Measurements from ENCODE around the gene TRIM65.

TRIM65 gene

GRCh38 chr17:75842963-75843576 is 53.7 kb downstream of the TRIM65 start:
- no peak overlapping the region for H3K27ac ChIP-seq
- no peak for TF ChIP-seq CTCF (conservative IDR thresholded peaks at IDR 0.05)
- no peak for TF ChIP-seq ZFX (IDR thresholded peaks at IDR 0.05)

DNA sequence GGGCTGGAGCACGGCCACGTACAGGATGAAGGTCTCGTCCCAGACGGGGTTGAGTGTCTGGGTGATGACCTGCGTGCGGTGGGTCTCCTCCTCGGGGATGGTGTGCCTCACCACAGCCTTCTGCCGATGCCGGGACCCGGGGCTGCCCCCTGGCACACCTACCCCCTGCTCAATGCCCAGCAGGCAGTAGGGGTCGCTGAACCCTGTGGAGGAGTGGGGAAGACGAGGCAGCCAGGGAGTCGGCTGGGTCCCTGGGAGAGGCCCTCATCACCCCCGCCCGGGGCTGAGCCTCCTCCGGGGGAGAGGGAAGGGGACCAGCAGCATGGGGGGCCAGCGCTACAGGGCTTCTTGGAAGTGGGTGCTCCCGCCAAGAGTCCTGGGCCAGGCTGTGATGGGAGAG is 54.3 kb downstream of the TRIM65 start:
- TF ChIP-seq ZFX (IDR thresholded peaks at IDR 0.05) (no peak), CTCF (conservative IDR thresholded peaks at IDR 0.05) (no peak)

DNA sequence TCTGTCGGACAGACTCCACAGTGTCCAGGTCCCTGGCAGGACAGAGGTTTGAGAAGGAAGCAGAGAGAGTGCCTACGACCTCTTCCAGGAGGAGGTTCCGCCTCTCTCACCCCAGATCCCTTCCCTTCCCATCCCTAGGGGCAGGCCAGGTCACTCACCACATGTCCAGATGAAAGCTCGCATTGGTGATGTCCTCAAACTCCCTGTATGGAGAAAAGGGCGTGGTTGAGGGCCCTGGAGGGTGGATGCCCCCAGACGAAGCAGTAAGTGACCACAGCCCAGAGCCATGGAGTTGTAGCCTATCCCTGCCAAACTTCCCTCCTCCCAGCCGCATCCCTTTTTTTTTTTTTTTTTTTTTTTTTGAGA is 56.0 kb downstream of the TRIM65 start:
- no peak overlapping the region for H3K27ac ChIP-seq
- TF ChIP-seq CTCF (conservative IDR thresholded peaks at IDR 0.05) (no peak), ZFX (IDR thresholded peaks at IDR 0.05) (no peak)

More for the DNA sequence above, 54.3 kb downstream of the TRIM65 start:
- no peak overlapping the region for H3K27ac ChIP-seq

DNA sequence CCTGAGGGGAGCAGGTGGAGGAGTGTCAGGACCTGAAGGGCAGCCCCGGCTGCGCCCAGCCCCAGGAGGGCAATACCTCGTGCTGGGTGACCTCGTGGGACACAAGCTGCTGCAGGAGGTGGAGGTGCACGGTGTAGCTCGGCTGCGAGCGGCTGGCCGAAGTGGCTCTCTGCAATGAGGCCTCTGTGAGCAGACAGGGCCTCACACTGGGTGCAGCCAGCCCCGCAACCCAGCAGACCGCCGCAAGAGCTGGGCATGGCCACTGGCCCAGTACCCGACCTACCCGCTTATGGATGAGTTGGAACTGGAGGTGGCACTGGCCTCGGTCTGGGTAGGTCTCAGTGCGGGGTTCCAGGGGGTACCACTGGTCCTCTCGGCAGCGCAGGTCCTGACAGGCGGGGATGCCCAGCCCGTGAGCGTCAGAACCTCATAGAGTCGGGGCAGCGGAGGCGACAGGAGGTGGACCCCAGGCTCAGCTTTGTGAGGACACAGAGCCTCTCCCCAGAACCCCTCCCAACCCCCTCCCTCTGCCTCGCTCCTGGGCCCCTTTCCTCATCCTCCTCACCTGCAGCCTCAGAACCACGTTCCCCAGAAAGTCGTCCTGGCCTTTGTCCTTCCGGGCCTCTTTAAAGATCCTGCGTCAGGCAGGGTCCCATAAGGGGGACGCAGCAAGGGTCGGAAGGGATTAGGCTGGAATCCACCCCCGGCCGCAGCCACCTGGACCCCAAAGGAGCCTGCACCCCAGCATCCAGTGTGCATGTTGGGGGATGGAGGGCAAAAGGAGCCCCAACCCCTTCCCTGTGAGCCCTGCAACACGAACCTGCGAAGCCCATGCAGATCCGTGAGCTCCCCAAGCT is 56.6 kb downstream of the TRIM65 start:
- TF ChIP-seq ZFX (IDR thresholded peaks at IDR 0.05) (no peak), CTCF (conservative IDR thresholded peaks at IDR 0.05) (no peak)
- H3K27ac ChIP-seq: no peak overlapping the region

Data from C4-2B (cell line).